ENCODE results near the gene INPP5A. TPM values are rescaled to one million over a fixed set of nuclear protein-coding genes. Genes with fewer than 3 reads are reported as not detected.
A peak's percentile ranks its signal among the peaks of the same experiment; 100 is the strongest.

INPP5A gene
- total RNA-seq, 1 donor from 2014 or later, result 14.2 TPM

GRCh38 chr10:132786476-132786883, 248.9 kb downstream of the INPP5A start:
- H3K36me3 Mint-ChIP-seq, result peaks cover 7% of the 10 kb centered on the region
- H3K27ac Mint-ChIP-seq, result no peak overlapping the region
- DNase-seq (ENCODE audit: low spot score), result peak; percentile 53
- Histone ChIP-seq H3K27ac (no peak overlapping the region), H3F3A (ENCODE audit: low read depth) (peaks cover 21% of the 10 kb centered on the region), H4K20me1 (ENCODE audit: low read depth) (peaks cover 88% of the 10 kb centered on the region), H2AFZ (replicated peaks) (no peak overlapping the region), H3K4me2 (peak overlapping the region; percentile 77), H3K4me3 (no peak overlapping the region), H3K9ac (no peak overlapping the region), H3K9me3 (ENCODE audit: low read depth) (no peaks in the 10 kb centered on the region), H3K4me1 (peaks cover 29% of the 10 kb centered on the region), H3K36me3 (no peaks in the 10 kb centered on the region), H3K27me3 (peaks cover 98% of the 10 kb centered on the region), H3K79me2 (ENCODE audit: low read depth) (no peaks in the 10 kb centered on the region)
- peak overlapping the region; percentile 60 for H3K4me3 Mint-ChIP-seq
- no peaks in the 10 kb centered on the region for H3K9me3 Mint-ChIP-seq
- peak; percentile 97 for TF ChIP-seq EZH2phosphoT487 (IDR thresholded peaks at IDR 0.05)
- TF ChIP-seq EZH2 (IDR thresholded peaks at IDR 0.05), result peak; percentile 94
- TF ChIP-seq CTCF (IDR thresholded peaks at IDR 0.05), result no peak
- peaks cover 41% of the 10 kb centered on the region for H3K27me3 Mint-ChIP-seq (ENCODE audit: insufficient read depth, low read depth)
- peaks cover 11% of the 10 kb centered on the region for H3K4me1 Mint-ChIP-seq

GRCh38 chr10:132786884-132787494, 249.4 kb downstream of the INPP5A start:
- H3K27me3 ChIP-seq, result peaks cover 97% of the 10 kb centered on the region

GRCh38 chr10:132787495-132788179, 250.1 kb downstream of the INPP5A start:
- Histone ChIP-seq H3K27ac (no peak overlapping the region), H2AFZ (replicated peaks) (no peak overlapping the region), H3K4me2 (peak overlapping the region; percentile 77), H3K4me3 (peak overlapping the region; percentile 32), H3K27me3 (peaks cover 91% of the 10 kb centered on the region), H3F3A (ENCODE audit: low read depth) (peaks cover 20% of the 10 kb centered on the region), H3K36me3 (no peaks in the 10 kb centered on the region), H3K9ac (no peak overlapping the region), H3K9me3 (ENCODE audit: low read depth) (no peaks in the 10 kb centered on the region), H3K4me1 (peaks cover 29% of the 10 kb centered on the region), H4K20me1 (ENCODE audit: low read depth) (peaks cover 77% of the 10 kb centered on the region), H3K79me2 (ENCODE audit: low read depth) (no peaks in the 10 kb centered on the region)
- Mint-ChIP-seq H3K4me3 (no peak overlapping the region), H3K9me3 (no peaks in the 10 kb centered on the region), H3K27ac (no peak overlapping the region), H3K36me3 (peaks cover 2% of the 10 kb centered on the region), H3K4me1 (peaks cover 11% of the 10 kb centered on the region), H3K27me3 (ENCODE audit: insufficient read depth, low read depth) (peaks cover 36% of the 10 kb centered on the region)
- DNase-seq (ENCODE audit: low spot score), result peak; percentile 86
- TF ChIP-seq CTCF (IDR thresholded peaks at IDR 0.05), result no peak
- no peak for TF ChIP-seq EZH2phosphoT487 (IDR thresholded peaks at IDR 0.05)
- TF ChIP-seq EZH2 (IDR thresholded peaks at IDR 0.05), result no peak

More at GRCh38 chr10:132786884-132787494, 249.4 kb downstream of the INPP5A start:
- DNase-seq (ENCODE audit: low spot score), result peak; percentile 69
- peaks cover 29% of the 10 kb centered on the region for H3K4me1 ChIP-seq
- no peaks in the 10 kb centered on the region for H3K9me3 Mint-ChIP-seq
- no peak for TF ChIP-seq CTCF (IDR thresholded peaks at IDR 0.05)
- peak; percentile 100 for TF ChIP-seq EZH2 (IDR thresholded peaks at IDR 0.05)
- peak; percentile 99 for TF ChIP-seq EZH2phosphoT487 (IDR thresholded peaks at IDR 0.05)
- H3K4me2 ChIP-seq, result peak overlapping the region; percentile 77
- H3K4me3 Mint-ChIP-seq, result no peak overlapping the region
- peak overlapping the region; percentile 32 for H3K4me3 ChIP-seq
- peaks cover 21% of the 10 kb centered on the region for H3F3A ChIP-seq (ENCODE audit: low read depth)
- no peaks in the 10 kb centered on the region for H3K79me2 ChIP-seq (ENCODE audit: low read depth)
- H3K9ac ChIP-seq, result no peak overlapping the region
- H3K36me3 ChIP-seq, result no peaks in the 10 kb centered on the region
- H3K27ac Mint-ChIP-seq, result no peak overlapping the region
- peaks cover 83% of the 10 kb centered on the region for H4K20me1 ChIP-seq (ENCODE audit: low read depth)
- H3K27ac ChIP-seq, result no peak overlapping the region
- no peak overlapping the region for H2AFZ ChIP-seq (replicated peaks)
- H3K4me1 Mint-ChIP-seq, result peaks cover 11% of the 10 kb centered on the region
- H3K27me3 Mint-ChIP-seq (ENCODE audit: insufficient read depth, low read depth), result peaks cover 38% of the 10 kb centered on the region
- no peaks in the 10 kb centered on the region for H3K9me3 ChIP-seq (ENCODE audit: low read depth)
- H3K36me3 Mint-ChIP-seq, result peaks cover 4% of the 10 kb centered on the region
